ENCODE results near the gene ACTR8.
"Not testable (repeated sequence)": the region's sequence is repeated elsewhere in the genome, so short reads cannot be mapped to it uniquely, and the experiment has no call there.

ACTR8 gene, protein sequence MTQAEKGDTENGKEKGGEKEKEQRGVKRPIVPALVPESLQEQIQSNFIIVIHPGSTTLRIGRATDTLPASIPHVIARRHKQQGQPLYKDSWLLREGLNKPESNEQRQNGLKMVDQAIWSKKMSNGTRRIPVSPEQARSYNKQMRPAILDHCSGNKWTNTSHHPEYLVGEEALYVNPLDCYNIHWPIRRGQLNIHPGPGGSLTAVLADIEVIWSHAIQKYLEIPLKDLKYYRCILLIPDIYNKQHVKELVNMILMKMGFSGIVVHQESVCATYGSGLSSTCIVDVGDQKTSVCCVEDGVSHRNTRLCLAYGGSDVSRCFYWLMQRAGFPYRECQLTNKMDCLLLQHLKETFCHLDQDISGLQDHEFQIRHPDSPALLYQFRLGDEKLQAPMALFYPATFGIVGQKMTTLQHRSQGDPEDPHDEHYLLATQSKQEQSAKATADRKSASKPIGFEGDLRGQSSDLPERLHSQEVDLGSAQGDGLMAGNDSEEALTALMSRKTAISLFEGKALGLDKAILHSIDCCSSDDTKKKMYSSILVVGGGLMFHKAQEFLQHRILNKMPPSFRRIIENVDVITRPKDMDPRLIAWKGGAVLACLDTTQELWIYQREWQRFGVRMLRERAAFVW

GRCh38 chr3:53881691-53882593 lies at the start of gene ACTR8:
TSS of gene ACTR8 (minus strand) at chr3:53882152. CDS start at chr3:53882101, 51 bp downstream.
- DNase-seq: peak; percentile 77
- no peak for TF ChIP-seq CTCF (IDR thresholded peaks at IDR 0.05; ENCODE audit: low read length)
- TF ChIP-seq EZH2 (optimal IDR thresholded peaks at IDR 0.05; ENCODE audit: low read depth, low read length): no peak
- no peak for TF ChIP-seq EZH2phosphoT487 (IDR thresholded peaks at IDR 0.05; ENCODE audit: low read length)

GRCh38 chr3:53927208-53927872 lies 45.4 kb upstream of the ACTR8 start:
- H3K27ac ChIP-seq (ENCODE audit: low read length); H3K27me3 ChIP-seq (replicated peaks; ENCODE audit: insufficient read depth, low read length); H4K20me1 ChIP-seq (ENCODE audit: insufficient read depth, low read length); H3K9me3 ChIP-seq (replicated peaks; ENCODE audit: insufficient read depth, low read length); H3K36me3 ChIP-seq (replicated peaks; ENCODE audit: insufficient read depth, low read length); H3K79me2 ChIP-seq (ENCODE audit: low read length); H3K9me2 ChIP-seq (replicated peaks; ENCODE audit: insufficient read depth, low read length); H3K4me2 ChIP-seq (ENCODE audit: low read depth, low read length); H3K4me3 ChIP-seq (ENCODE audit: low read length); H3K4me1 ChIP-seq (ENCODE audit: low read length); H3F3A ChIP-seq (ENCODE audit: insufficient read depth, low read length); H3K9ac ChIP-seq (ENCODE audit: low read length); H2AFZ ChIP-seq (ENCODE audit: low read length); DNase-seq: not testable (repeated sequence)

More at GRCh38 chr3:53881691-53882593, at the start of gene ACTR8:
- Histone ChIP-seq H3K27me3 (replicated peaks; ENCODE audit: insufficient read depth, low read length) (no peaks in the 10 kb centered on the region), H3F3A (ENCODE audit: insufficient read depth, low read length) (peaks cover 9% of the 10 kb centered on the region), H3K36me3 (replicated peaks; ENCODE audit: insufficient read depth, low read length) (peaks cover 6% of the 10 kb centered on the region), H4K20me1 (ENCODE audit: insufficient read depth, low read length) (no peaks in the 10 kb centered on the region), H3K4me2 (ENCODE audit: low read depth, low read length) (peak within 1 kb of the TSS; percentile 94), H3K9me2 (replicated peaks; ENCODE audit: insufficient read depth, low read length) (no peaks in the 10 kb centered on the region), H2AFZ (ENCODE audit: low read length) (peak within 1 kb of the TSS; percentile 90), H3K9ac (ENCODE audit: low read length) (peak within 1 kb of the TSS; percentile 87), H3K27ac (ENCODE audit: low read length) (peak within 1 kb of the TSS; percentile 65), H3K4me1 (ENCODE audit: low read length) (peaks cover 14% of the 10 kb centered on the region), H3K79me2 (ENCODE audit: low read length) (peaks cover 30% of the 10 kb centered on the region), H3K4me3 (ENCODE audit: low read length) (peak within 1 kb of the TSS; percentile 96), H3K9me3 (replicated peaks; ENCODE audit: insufficient read depth, low read length) (no peaks in the 10 kb centered on the region)

GRCh38 chr3:53921296-53921695 lies 39.3 kb upstream of the ACTR8 start:
- Histone ChIP-seq H3K4me2 (ENCODE audit: low read depth, low read length) (no peak overlapping the region), H3F3A (ENCODE audit: insufficient read depth, low read length) (no peaks in the 10 kb centered on the region), H3K9me2 (replicated peaks; ENCODE audit: insufficient read depth, low read length) (no peaks in the 10 kb centered on the region), H3K27ac (ENCODE audit: low read length) (no peak overlapping the region), H3K27me3 (replicated peaks; ENCODE audit: insufficient read depth, low read length) (no peaks in the 10 kb centered on the region), H3K36me3 (replicated peaks; ENCODE audit: insufficient read depth, low read length) (no peaks in the 10 kb centered on the region), H3K9ac (ENCODE audit: low read length) (no peak overlapping the region), H4K20me1 (ENCODE audit: insufficient read depth, low read length) (no peaks in the 10 kb centered on the region), H2AFZ (ENCODE audit: low read length) (no peak overlapping the region), H3K4me3 (ENCODE audit: low read length) (no peak overlapping the region), H3K79me2 (ENCODE audit: low read length) (no peaks in the 10 kb centered on the region), H3K4me1 (ENCODE audit: low read length) (no peaks in the 10 kb centered on the region), H3K9me3 (replicated peaks; ENCODE audit: insufficient read depth, low read length) (no peaks in the 10 kb centered on the region)
- DNase-seq: no peak
- peak; percentile 37 for TF ChIP-seq CTCF (IDR thresholded peaks at IDR 0.05; ENCODE audit: low read length)
- no peak for TF ChIP-seq EZH2phosphoT487 (IDR thresholded peaks at IDR 0.05; ENCODE audit: low read length)
- TF ChIP-seq EZH2 (optimal IDR thresholded peaks at IDR 0.05; ENCODE audit: low read depth, low read length): no peak

Measured in MM.1S (cell line).